Glutamatergic neuron (in vitro differentiated cells): ENCODE results near the gene VAV2. TPM values are rescaled to one million over a fixed set of nuclear protein-coding genes. Genes with fewer than 3 reads are reported as not detected.

Experiments used
- DNase-seq: peaks from one replicate; pipeline ENCODE4 v3.0.0; 2022
- H3K27ac Mint-ChIP-seq: one replicate; pipeline ENCODE4 v1.8.0; 2020; ENCODE audit warnings: mild to moderate bottlenecking, mixed read lengths, inconsistent platforms; ENCODE audit not compliant: unreplicated experiment
- H3K27me3 Mint-ChIP-seq: one replicate; pipeline ENCODE4 v1.8.0; 2020; ENCODE audit warnings: mild to moderate bottlenecking, moderate library complexity, mixed read lengths, inconsistent platforms; ENCODE audit not compliant: unreplicated experiment
- H3K36me3 Mint-ChIP-seq: one replicate; pipeline ENCODE4 v1.8.0; 2020; ENCODE audit warnings: mild to moderate bottlenecking, mixed read lengths, inconsistent platforms; ENCODE audit not compliant: unreplicated experiment
- H3K4me1 Mint-ChIP-seq: one replicate; pipeline ENCODE4 v1.8.0; 2020; ENCODE audit warnings: mild to moderate bottlenecking, low read depth, mixed read lengths, inconsistent platforms; ENCODE audit not compliant: unreplicated experiment
- H3K4me3 Mint-ChIP-seq: one replicate; pipeline ENCODE4 v1.8.0; 2020; ENCODE audit warnings: mild to moderate bottlenecking, mixed read lengths, inconsistent platforms; ENCODE audit not compliant: unreplicated experiment
- H3K9me3 Mint-ChIP-seq: one replicate; pipeline ENCODE4 v1.8.0; 2020; ENCODE audit warnings: mild to moderate bottlenecking, moderate library complexity, mixed read lengths, inconsistent platforms; ENCODE audit not compliant: unreplicated experiment
- total RNA-seq: library from RNA; stranded (reverse); fragmentation: NEBNext Ultra II Directional; extraction: Animal tissue kit (Norgen Biotek cat#: 25700); gene quantifications from one replicate; pipeline ENCODE4 v1.2.1, GENCODE V29; 2021; ENCODE audit not compliant: unreplicated experiment
- TF ChIP-seq, protein P1 (sequence below): fragments of 200-600 bp; sonication (generic); IDR thresholded peaks from one replicate; pipeline ENCODE4 v1.5.0; 2021; ENCODE audit not compliant: partially characterized antibody, unreplicated experiment

VAV2 gene
- total RNA-seq, 1 donor from 2014 or later = 270 TPM

GRCh38 chr9:133843250-133843649, 148.9 kb downstream of the VAV2 start:
- Mint-ChIP-seq H3K9me3 (peaks cover 40% of the 10 kb centered on the region), H3K27me3 (peaks cover 30% of the 10 kb centered on the region), H3K4me3 (no peak overlapping the region), H3K4me1 (peaks cover 36% of the 10 kb centered on the region), H3K27ac (peak overlapping the region; percentile 22), H3K36me3 (no peaks in the 10 kb centered on the region)
- DNase-seq = no peak
- TF ChIP-seq, protein P1, sequence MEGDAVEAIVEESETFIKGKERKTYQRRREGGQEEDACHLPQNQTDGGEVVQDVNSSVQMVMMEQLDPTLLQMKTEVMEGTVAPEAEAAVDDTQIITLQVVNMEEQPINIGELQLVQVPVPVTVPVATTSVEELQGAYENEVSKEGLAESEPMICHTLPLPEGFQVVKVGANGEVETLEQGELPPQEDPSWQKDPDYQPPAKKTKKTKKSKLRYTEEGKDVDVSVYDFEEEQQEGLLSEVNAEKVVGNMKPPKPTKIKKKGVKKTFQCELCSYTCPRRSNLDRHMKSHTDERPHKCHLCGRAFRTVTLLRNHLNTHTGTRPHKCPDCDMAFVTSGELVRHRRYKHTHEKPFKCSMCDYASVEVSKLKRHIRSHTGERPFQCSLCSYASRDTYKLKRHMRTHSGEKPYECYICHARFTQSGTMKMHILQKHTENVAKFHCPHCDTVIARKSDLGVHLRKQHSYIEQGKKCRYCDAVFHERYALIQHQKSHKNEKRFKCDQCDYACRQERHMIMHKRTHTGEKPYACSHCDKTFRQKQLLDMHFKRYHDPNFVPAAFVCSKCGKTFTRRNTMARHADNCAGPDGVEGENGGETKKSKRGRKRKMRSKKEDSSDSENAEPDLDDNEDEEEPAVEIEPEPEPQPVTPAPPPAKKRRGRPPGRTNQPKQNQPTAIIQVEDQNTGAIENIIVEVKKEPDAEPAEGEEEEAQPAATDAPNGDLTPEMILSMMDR = no peak

DNA sequence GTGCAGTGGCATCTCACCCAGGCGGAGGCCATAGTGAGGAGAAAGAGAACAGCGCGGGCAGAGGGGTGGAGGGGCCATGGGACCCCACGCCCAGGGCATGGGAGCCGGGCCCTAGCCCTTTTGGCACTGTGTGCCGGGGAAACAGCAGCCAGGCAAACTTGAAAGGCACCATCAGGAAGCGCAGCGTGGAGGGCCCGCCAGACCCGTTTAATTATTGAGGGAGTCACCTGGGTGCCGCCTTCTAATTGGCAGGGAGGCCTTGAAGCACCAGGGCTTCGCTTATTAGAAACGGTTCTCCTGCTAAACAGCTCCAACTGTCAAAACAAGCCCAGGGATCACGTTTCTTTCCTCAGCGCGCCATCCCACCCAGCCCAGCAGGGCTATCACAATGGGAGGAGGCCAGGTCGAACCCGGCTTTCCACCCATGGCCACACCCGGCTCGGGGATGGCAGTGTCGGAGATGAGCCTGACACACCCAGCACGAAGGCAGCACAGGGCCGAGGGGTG, 149.3 kb downstream of the VAV2 start:
- TF ChIP-seq, protein P1 = no peak
- H3K27me3 Mint-ChIP-seq = peaks cover 30% of the 10 kb centered on the region
- H3K36me3 Mint-ChIP-seq = no peaks in the 10 kb centered on the region
- peak overlapping the region; percentile 61 for H3K4me3 Mint-ChIP-seq
- H3K27ac Mint-ChIP-seq = peak overlapping the region; percentile 22
- DNase-seq = no peak
- peaks cover 40% of the 10 kb centered on the region for H3K9me3 Mint-ChIP-seq
- H3K4me1 Mint-ChIP-seq = peaks cover 38% of the 10 kb centered on the region

GRCh38 chr9:133842174-133842573, 149.9 kb downstream of the VAV2 start:
- peaks cover 39% of the 10 kb centered on the region for H3K9me3 Mint-ChIP-seq
- peaks cover 41% of the 10 kb centered on the region for H3K4me1 Mint-ChIP-seq
- H3K36me3 Mint-ChIP-seq = no peaks in the 10 kb centered on the region
- peak overlapping the region; percentile 61 for H3K4me3 Mint-ChIP-seq
- TF ChIP-seq, protein P1 = no peak
- no peak for DNase-seq
- H3K27me3 Mint-ChIP-seq = peaks cover 32% of the 10 kb centered on the region
- peak overlapping the region; percentile 95 for H3K27ac Mint-ChIP-seq

GRCh38 chr9:133841167-133841812, 150.8 kb downstream of the VAV2 start:
- no peak for DNase-seq
- peak overlapping the region; percentile 95 for H3K27ac Mint-ChIP-seq
- TF ChIP-seq, protein P1 = no peak
- peaks cover 50% of the 10 kb centered on the region for H3K4me1 Mint-ChIP-seq
- no peaks in the 10 kb centered on the region for H3K36me3 Mint-ChIP-seq
- peaks cover 43% of the 10 kb centered on the region for H3K9me3 Mint-ChIP-seq
- H3K27me3 Mint-ChIP-seq = peaks cover 34% of the 10 kb centered on the region
- H3K4me3 Mint-ChIP-seq = peak overlapping the region; percentile 61

DNA sequence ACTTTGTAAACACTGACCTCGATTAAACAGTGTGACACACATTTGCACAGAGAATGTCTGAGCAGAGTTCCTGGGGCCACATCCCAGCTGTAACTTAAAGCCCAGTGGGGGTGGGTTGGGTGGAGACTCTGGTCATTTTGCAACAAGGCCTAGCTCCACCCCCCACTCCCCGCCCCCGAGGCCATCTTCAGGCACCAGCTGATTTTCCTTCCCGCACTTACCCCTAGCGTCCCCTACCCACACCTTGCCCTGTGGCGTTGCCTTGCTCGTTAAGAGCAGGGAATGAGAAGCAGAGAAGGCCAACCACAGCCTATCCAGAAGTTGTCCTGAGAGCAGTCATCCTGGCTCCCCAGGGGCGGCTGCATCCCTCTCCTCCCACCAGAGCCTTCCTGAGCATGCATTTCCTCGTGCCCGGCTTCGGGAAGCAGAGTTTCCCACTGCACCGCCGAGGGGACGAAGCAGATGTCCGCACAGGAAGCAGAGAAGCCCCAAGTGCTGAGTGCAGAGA, 152.2 kb downstream of the VAV2 start:
- Mint-ChIP-seq H3K4me3 (peak overlapping the region; percentile 77), H3K4me1 (peaks cover 56% of the 10 kb centered on the region), H3K9me3 (peaks cover 46% of the 10 kb centered on the region), H3K27me3 (peaks cover 42% of the 10 kb centered on the region), H3K36me3 (no peaks in the 10 kb centered on the region), H3K27ac (peak overlapping the region; percentile 95)
- TF ChIP-seq, protein P1 = no peak
- peak; percentile 78 for DNase-seq
